Measurements from ENCODE around the gene BTG4. TPM values are rescaled to one million over a fixed set of nuclear protein-coding genes. Genes with fewer than 3 reads are reported as not detected.

The BTG4 gene
- total RNA-seq, 6 experiments from 2014 or later: not detected

DNA sequence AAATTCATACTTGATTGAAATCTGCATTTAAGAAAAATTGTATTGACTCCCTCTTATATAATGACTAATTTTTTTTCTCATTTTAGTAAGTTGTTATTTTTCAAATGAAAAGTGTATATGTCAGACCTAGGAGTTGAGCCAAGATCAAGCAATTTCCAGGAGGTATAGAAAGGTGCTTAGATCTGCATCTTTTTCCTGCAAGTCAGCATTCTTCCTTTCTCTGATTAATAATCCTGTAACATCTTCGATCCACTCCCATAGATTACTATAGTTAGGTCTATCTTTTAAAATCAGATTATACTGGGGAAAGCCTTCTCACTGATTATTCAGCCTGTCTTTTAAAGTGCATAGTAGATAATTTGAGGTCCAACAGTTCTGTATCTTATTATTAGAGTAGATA lies 15.1 kb upstream of the BTG4 start:
- 86% methylated on average over 1 of the region's 1 CpG for WGBS (ENCODE audit: insufficient coverage, low coverage, low lambda C conversion rate, missing lambda C conversion rate)
- H3K9me3 ChIP-seq: no peaks in the 10 kb centered on the region
- no peaks in the 10 kb centered on the region for H3K27me3 ChIP-seq
- ATAC-seq: no peak
- TF ChIP-seq, protein P1, sequence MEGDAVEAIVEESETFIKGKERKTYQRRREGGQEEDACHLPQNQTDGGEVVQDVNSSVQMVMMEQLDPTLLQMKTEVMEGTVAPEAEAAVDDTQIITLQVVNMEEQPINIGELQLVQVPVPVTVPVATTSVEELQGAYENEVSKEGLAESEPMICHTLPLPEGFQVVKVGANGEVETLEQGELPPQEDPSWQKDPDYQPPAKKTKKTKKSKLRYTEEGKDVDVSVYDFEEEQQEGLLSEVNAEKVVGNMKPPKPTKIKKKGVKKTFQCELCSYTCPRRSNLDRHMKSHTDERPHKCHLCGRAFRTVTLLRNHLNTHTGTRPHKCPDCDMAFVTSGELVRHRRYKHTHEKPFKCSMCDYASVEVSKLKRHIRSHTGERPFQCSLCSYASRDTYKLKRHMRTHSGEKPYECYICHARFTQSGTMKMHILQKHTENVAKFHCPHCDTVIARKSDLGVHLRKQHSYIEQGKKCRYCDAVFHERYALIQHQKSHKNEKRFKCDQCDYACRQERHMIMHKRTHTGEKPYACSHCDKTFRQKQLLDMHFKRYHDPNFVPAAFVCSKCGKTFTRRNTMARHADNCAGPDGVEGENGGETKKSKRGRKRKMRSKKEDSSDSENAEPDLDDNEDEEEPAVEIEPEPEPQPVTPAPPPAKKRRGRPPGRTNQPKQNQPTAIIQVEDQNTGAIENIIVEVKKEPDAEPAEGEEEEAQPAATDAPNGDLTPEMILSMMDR (IDR thresholded peaks at IDR 0.05): no peak
- TF ChIP-seq POLR2A (IDR thresholded peaks at IDR 0.05): no peak
- intact Hi-C loops (cut with DNase I): no loop called here
- H3K27ac ChIP-seq: no peak overlapping the region
- no peak overlapping the region for H3K4me3 ChIP-seq
- H3K36me3 ChIP-seq: no peaks in the 10 kb centered on the region
- H3K4me1 ChIP-seq: no peaks in the 10 kb centered on the region
- no peak for DNase-seq

- DNase-seq: no peak
- Histone ChIP-seq H3K36me3 (no peaks in the 10 kb centered on the region), H3K4me3 (no peak overlapping the region), H3K4me1 (no peaks in the 10 kb centered on the region), H3K27me3 (no peaks in the 10 kb centered on the region), H3K9me3 (no peaks in the 10 kb centered on the region), H3K27ac (no peak overlapping the region)
- WGBS (ENCODE audit: insufficient coverage, low coverage, low lambda C conversion rate, missing lambda C conversion rate): 89% methylated on average over 1 of the region's 1 CpG
- intact Hi-C loops (cut with DNase I): no loop called here
- ATAC-seq: no peak
- no peak for TF ChIP-seq POLR2A (IDR thresholded peaks at IDR 0.05)
- TF ChIP-seq, protein P1 (IDR thresholded peaks at IDR 0.05): no peak
Measured at GRCh38 chr11:111526501-111526900, 14.3 kb upstream of the BTG4 start.

- Histone ChIP-seq H3K9me3 (no peaks in the 10 kb centered on the region), H3K4me1 (no peaks in the 10 kb centered on the region), H3K4me3 (no peak overlapping the region), H3K36me3 (no peaks in the 10 kb centered on the region), H3K27ac (no peak overlapping the region), H3K27me3 (no peaks in the 10 kb centered on the region)
- DNase-seq (no peak), ATAC-seq (no peak)
- TF ChIP-seq POLR2A (IDR thresholded peaks at IDR 0.05): no peak
- TF ChIP-seq, protein P1 (IDR thresholded peaks at IDR 0.05): no peak
- 92% methylated on average over 1 of the region's 1 CpG for WGBS (ENCODE audit: insufficient coverage, low coverage, low lambda C conversion rate, missing lambda C conversion rate)
- intact Hi-C loops (cut with DNase I): no loop called here
Measured at GRCh38 chr11:111525456-111525855, 13.3 kb upstream of the BTG4 start.

- ATAC-seq (no peak), DNase-seq (no peak)
- Histone ChIP-seq H3K4me1 (no peaks in the 10 kb centered on the region), H3K36me3 (no peaks in the 10 kb centered on the region), H3K9me3 (no peaks in the 10 kb centered on the region), H3K27ac (no peak overlapping the region), H3K27me3 (no peaks in the 10 kb centered on the region), H3K4me3 (no peak overlapping the region)
- WGBS (ENCODE audit: insufficient coverage, low coverage, low lambda C conversion rate, missing lambda C conversion rate): 21% methylated on average over 1 of the region's 1 CpG
- intact Hi-C loops (cut with DNase I): no loop called here
- TF ChIP-seq, protein P1 (IDR thresholded peaks at IDR 0.05): no peak
Measured at GRCh38 chr11:111524056-111524455, 11.9 kb upstream of the BTG4 start.

GRCh38 chr11:111523343-111523742 lies 11.2 kb upstream of the BTG4 start:
- no peak overlapping the region for H3K27ac ChIP-seq
- intact Hi-C loops (cut with DNase I): no loop called here
- H3K4me1 ChIP-seq: no peaks in the 10 kb centered on the region
- no peaks in the 10 kb centered on the region for H3K9me3 ChIP-seq
- no peak for TF ChIP-seq POLR2A (IDR thresholded peaks at IDR 0.05)
- no peaks in the 10 kb centered on the region for H3K36me3 ChIP-seq
- DNase-seq (no peak), ATAC-seq (no peak)
- 86% methylated on average over 2 of the region's 2 CpGs for WGBS (ENCODE audit: insufficient coverage, low coverage, low lambda C conversion rate, missing lambda C conversion rate)
- H3K4me3 ChIP-seq: no peak overlapping the region
- H3K27me3 ChIP-seq: no peaks in the 10 kb centered on the region

Measured in right lobe of liver (tissue), 6 donors.